ENCODE measurements around the gene PRSS36.
"Not testable (repeated sequence)": the region's sequence is repeated elsewhere in the genome, so short reads cannot be mapped to it uniquely, and the experiment has no call there.

The PRSS36 gene

GRCh38 chr16:31149894-31150890 lies at the start of gene PRSS36:
Gene PRSS36, minus strand, starts transcription at chr16:31150066. Its CDS starts 31 bp downstream, at chr16:31150035.
- no peak for DNase-seq (ENCODE audit: low read depth)

GRCh38 chr16:31199430-31200041 lies 49.7 kb upstream of the PRSS36 start:
- no peak for DNase-seq (ENCODE audit: low read depth)

- no peak for DNase-seq (ENCODE audit: low read depth)
These were observed 48.5 kb upstream of the PRSS36 start for GRCh38 chr16:31198207-31198882.

GRCh38 chr16:31196324-31197088 lies 46.6 kb upstream of the PRSS36 start:
- DNase-seq (ENCODE audit: low read depth), result no peak

GRCh38 chr16:31195861-31196260 lies 46.0 kb upstream of the PRSS36 start:
- DNase-seq (ENCODE audit: low read depth), result not testable (repeated sequence)

GRCh38 chr16:31194898-31195297 lies 45.0 kb upstream of the PRSS36 start:
- DNase-seq (ENCODE audit: low read depth), result no peak

- no peak for DNase-seq (ENCODE audit: low read depth)
These were observed 44.0 kb upstream of the PRSS36 start for GRCh38 chr16:31193874-31194273.

GRCh38 chr16:31192856-31193642 lies 43.2 kb upstream of the PRSS36 start:
- DNase-seq (ENCODE audit: low read depth), result no peak

GRCh38 chr16:31191697-31192428 lies 42.0 kb upstream of the PRSS36 start:
- DNase-seq (ENCODE audit: low read depth), result no peak

- DNase-seq (ENCODE audit: low read depth), result no peak
These were observed 41.1 kb upstream of the PRSS36 start for GRCh38 chr16:31190818-31191444.

GRCh38 chr16:31190061-31190460 lies 40.2 kb upstream of the PRSS36 start:
- no peak for DNase-seq (ENCODE audit: low read depth)

GRCh38 chr16:31189412-31189778 lies 39.5 kb upstream of the PRSS36 start:
- DNase-seq (ENCODE audit: low read depth), result no peak

GRCh38 chr16:31188450-31189411 lies 38.9 kb upstream of the PRSS36 start:
- no peak for DNase-seq (ENCODE audit: low read depth)

- DNase-seq (ENCODE audit: low read depth), result no peak
These were observed 37.9 kb upstream of the PRSS36 start for GRCh38 chr16:31187808-31188189.

GRCh38 chr16:31186930-31187807 lies 37.3 kb upstream of the PRSS36 start:
- DNase-seq (ENCODE audit: low read depth), result no peak

GRCh38 chr16:31186176-31186575 lies 36.3 kb upstream of the PRSS36 start:
- DNase-seq (ENCODE audit: low read depth), result no peak

- DNase-seq (ENCODE audit: low read depth), result no peak
These were observed 35.5 kb upstream of the PRSS36 start for GRCh38 chr16:31185339-31185738.

- no peak for DNase-seq (ENCODE audit: low read depth)
These were observed 35.0 kb upstream of the PRSS36 start for GRCh38 chr16:31184888-31185287.
